H7 (cell line): ENCODE data around the gene CAMK1D. TPM values are rescaled to one million over a fixed set of nuclear protein-coding genes. Genes with fewer than 3 reads are reported as not detected.

Experiments
- DNase-seq: peaks from one replicate; pipeline ENCODE4 v3.0.0; 2012
- H3K27me3 ChIP-seq: 2 replicates; pipeline ENCODE4 v1.6.0; 2011; ENCODE audit warnings: mild to moderate bottlenecking, low read length; ENCODE audit not compliant: control insufficient read depth, insufficient read depth
- H3K36me3 ChIP-seq: replicated peaks from 2 replicates; pipeline ENCODE4 v1.5.1; 2011; ENCODE audit warnings: low read length; ENCODE audit not compliant: control insufficient read depth, insufficient read depth
- H3K4me3 ChIP-seq: 2 replicates; pipeline ENCODE4 v1.5.1; 2011; ENCODE audit warnings: low read depth, mild to moderate bottlenecking, control low read depth, low read length, moderate library complexity; ENCODE audit not compliant: insufficient read depth
- total RNA-seq: library from RNA; depleted of rRNA; stranded (reverse); fragments of >200 nt; shearing (Covaris generic); gene quantifications from 2 replicates; pipeline ENCODE4 v1.2.3, GENCODE V29; 2014

Gene CAMK1D
- total RNA-seq, 1 experiment from 2014 or later, result 2.9 TPM

- Histone ChIP-seq H3K4me3 (no peak overlapping the region), H3K36me3 (no peaks in the 10 kb centered on the region), H3K27me3 (no peaks in the 10 kb centered on the region)
- DNase-seq, result no peak
These were observed 284.7 kb downstream of the CAMK1D start for GRCh38 chr10:12633776-12634620.

DNA sequence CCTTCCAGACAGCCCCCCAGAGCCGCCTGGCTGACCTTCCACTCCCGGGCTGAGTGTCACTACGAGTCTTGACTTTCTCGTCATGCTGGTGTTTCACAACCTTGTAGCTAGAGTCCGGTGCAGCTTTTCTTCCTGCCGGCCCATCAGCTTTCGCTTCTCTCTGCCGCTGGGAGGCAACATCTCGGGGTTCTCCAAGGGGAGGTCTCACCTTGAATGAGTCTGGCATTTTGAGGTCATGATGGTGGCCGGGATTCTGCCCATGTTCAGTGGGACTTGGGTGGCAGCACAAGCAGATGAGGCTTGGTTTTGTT is 285.2 kb downstream of the CAMK1D start:
- DNase-seq, result no peak
- H3K27me3 ChIP-seq, result no peaks in the 10 kb centered on the region
- no peak overlapping the region for H3K4me3 ChIP-seq
- no peaks in the 10 kb centered on the region for H3K36me3 ChIP-seq

DNA sequence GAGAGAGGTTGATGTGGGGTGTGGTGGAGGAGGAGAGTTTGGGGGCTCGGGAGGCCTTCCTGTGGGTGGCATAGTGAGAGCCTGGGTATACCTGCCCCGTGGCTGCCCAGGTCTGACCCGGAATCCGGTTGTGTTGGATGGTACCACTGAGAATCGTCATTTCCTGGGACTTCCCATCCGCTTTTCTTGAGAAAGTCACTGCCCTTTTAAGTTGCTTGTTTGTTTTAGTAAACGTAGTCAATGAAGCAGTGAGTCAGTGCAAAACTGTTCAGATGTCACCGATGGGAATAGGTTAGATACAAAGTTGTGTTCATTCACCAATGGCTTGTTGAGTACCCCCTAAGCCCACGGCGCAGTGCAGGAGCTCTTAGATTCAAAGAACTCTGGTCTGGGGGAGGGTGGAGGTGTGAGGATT is 285.8 kb downstream of the CAMK1D start:
- H3K27me3 ChIP-seq, result no peaks in the 10 kb centered on the region
- H3K4me3 ChIP-seq, result no peak overlapping the region
- DNase-seq, result no peak
- H3K36me3 ChIP-seq, result no peaks in the 10 kb centered on the region

GRCh38 chr10:12636571-12636970 is 287.2 kb downstream of the CAMK1D start:
- H3K36me3 ChIP-seq, result no peaks in the 10 kb centered on the region
- H3K4me3 ChIP-seq, result no peak overlapping the region
- H3K27me3 ChIP-seq, result no peaks in the 10 kb centered on the region
- DNase-seq, result no peak

- Histone ChIP-seq H3K4me3 (no peak overlapping the region), H3K27me3 (no peaks in the 10 kb centered on the region), H3K36me3 (no peaks in the 10 kb centered on the region)
- no peak for DNase-seq
These were observed 288.3 kb downstream of the CAMK1D start for GRCh38 chr10:12637649-12638048.

- no peak for DNase-seq
- no peak overlapping the region for H3K4me3 ChIP-seq
- H3K36me3 ChIP-seq, result no peaks in the 10 kb centered on the region
- no peaks in the 10 kb centered on the region for H3K27me3 ChIP-seq
These were observed 288.8 kb downstream of the CAMK1D start for GRCh38 chr10:12638103-12638502.

- H3K27me3 ChIP-seq, result no peaks in the 10 kb centered on the region
- DNase-seq, result no peak
- H3K4me3 ChIP-seq, result no peak overlapping the region
- H3K36me3 ChIP-seq, result no peaks in the 10 kb centered on the region
These were observed 289.4 kb downstream of the CAMK1D start for GRCh38 chr10:12638781-12639180.

- Histone ChIP-seq H3K27me3 (no peaks in the 10 kb centered on the region), H3K36me3 (no peaks in the 10 kb centered on the region), H3K4me3 (no peak overlapping the region)
- DNase-seq, result no peak
These were observed 290.9 kb downstream of the CAMK1D start for GRCh38 chr10:12639996-12640944.

DNA sequence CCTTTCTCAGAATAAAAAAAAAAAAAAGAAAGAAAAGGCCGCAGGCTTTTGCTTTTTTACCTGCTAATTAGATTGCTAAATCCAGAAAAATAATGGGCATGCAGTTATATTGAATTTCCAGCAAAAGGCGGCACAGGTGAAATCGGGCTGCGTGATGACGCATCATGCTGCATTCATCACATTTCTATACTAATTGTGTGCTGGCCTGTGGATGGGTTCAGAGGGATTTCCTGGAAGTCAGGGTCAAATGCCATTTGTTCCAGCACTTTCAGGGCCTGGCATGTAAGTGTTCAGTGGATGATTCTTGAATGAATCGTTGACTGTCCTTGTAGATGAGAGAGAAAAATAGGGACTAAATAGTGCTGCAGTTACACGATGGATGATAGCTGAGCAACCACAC is 292.7 kb downstream of the CAMK1D start:
- H3K36me3 ChIP-seq, result no peaks in the 10 kb centered on the region
- DNase-seq, result no peak
- H3K4me3 ChIP-seq, result no peak overlapping the region
- no peaks in the 10 kb centered on the region for H3K27me3 ChIP-seq

DNA sequence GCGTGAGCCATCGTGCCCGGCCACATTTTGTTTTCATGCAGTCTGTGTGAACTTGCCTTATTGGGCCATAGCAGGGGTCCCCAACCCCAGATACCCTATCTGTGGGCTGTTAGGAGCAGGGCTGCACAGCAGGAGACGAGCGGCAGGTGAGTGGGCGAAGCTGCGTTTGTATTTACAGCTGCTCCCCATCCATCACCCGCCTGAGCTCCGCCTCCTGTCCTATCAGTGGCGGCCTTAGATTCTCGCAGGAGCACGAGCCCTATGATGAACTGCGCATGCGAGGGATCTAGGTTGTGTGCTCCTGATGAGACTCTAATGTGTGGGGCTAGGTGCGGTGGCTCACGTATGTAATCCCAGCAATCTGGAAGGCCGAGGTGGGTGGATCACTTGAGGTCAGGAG is 293.9 kb downstream of the CAMK1D start:
- DNase-seq, result peak; percentile 48
- no peak overlapping the region for H3K4me3 ChIP-seq
- no peaks in the 10 kb centered on the region for H3K36me3 ChIP-seq
- H3K27me3 ChIP-seq, result no peaks in the 10 kb centered on the region

DNA sequence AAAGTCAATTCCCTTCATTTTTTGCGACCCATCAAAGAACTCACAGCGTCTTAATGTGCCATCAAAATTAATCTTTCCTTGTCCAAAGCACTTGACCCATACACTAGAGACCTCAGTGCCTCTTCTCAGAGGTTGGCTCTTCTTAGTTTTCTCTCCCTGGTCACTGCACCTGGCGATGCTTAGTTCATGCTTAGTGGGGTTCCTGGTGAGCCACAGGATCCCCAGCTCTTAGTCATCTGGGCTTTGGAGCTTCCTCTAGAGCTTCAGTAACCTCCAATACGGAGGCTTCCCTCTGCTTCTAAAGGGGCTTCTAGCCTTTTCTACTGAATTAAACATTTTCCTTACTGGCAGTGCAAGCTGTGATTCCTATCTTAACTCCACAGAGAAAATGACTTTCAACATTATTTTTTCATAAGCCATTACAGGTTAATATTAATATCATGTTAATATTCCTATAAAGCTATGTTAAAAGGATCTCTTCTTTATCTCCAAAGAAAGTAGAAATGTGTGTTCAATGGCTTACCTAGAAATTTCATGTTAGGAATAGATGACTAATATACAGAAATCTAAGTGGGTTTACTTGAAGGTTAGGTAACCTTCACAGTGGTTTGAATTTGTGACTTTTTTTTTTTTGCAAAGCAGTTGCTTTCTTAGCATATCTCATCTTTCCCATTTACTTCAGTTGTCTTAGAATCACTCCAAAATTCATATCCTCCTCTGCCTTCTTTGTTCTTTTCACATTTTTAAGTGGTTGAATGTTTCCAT is 295.2 kb downstream of the CAMK1D start:
- Histone ChIP-seq H3K36me3 (no peaks in the 10 kb centered on the region), H3K4me3 (no peak overlapping the region), H3K27me3 (no peaks in the 10 kb centered on the region)
- DNase-seq, result no peak

DNA sequence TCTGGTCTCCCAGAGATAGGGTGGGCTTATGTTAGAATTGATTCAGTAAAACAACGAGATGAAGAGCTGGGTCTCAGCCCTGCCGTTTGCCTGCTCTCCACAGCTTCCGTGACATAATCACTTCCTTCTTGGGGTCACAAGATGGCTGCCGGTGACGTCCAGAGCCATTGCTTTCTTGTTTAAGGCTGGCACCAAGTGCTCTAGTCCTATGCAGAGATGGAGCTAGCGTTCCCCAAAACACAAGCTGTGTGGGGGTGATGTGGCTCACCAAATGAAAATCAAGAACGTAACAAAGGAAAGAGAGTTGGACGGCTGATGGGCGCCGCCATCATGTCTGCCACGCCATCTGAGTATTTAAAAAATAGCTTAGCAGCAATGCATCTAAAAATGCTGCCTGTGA is 296.1 kb downstream of the CAMK1D start:
- H3K27me3 ChIP-seq, result no peaks in the 10 kb centered on the region
- H3K4me3 ChIP-seq, result no peak overlapping the region
- H3K36me3 ChIP-seq, result no peaks in the 10 kb centered on the region
- DNase-seq, result no peak

- Histone ChIP-seq H3K27me3 (no peaks in the 10 kb centered on the region), H3K36me3 (no peaks in the 10 kb centered on the region), H3K4me3 (no peak overlapping the region)
- DNase-seq, result no peak
These were observed 299.8 kb downstream of the CAMK1D start for GRCh38 chr10:12649012-12649584.

GRCh38 chr10:12650122-12650521 is 300.8 kb downstream of the CAMK1D start:
- H3K27me3 ChIP-seq, result no peaks in the 10 kb centered on the region
- H3K36me3 ChIP-seq, result no peaks in the 10 kb centered on the region
- DNase-seq, result no peak
- no peak overlapping the region for H3K4me3 ChIP-seq
